A673 (cell line): ENCODE results near the gene FAM72D.
"Not testable (repeated sequence)": the region's sequence is repeated elsewhere in the genome, so short reads cannot be mapped to it uniquely, and the experiment has no call there.

ENCODE experiments used
- CTCF ChIP-seq: fragments of 300-800, 200-600 bp; sonication (generic); conservative IDR thresholded peaks from 2 replicates; pipeline ENCODE4 v1.5.1; 2017; ENCODE audit warnings: low read depth, mild to moderate bottlenecking, antibody characterized with exemption, low read length, moderate library complexity, mixed read lengths
- EZH2 ChIP-seq: fragments of 200-600 bp; sonication (generic); IDR thresholded peaks from 2 replicates; pipeline ENCODE4 v1.6.1; 2017; ENCODE audit warnings: borderline replicate concordance, low read depth, mild to moderate bottlenecking, mixed read lengths, antibody characterized with exemption, low read length; ENCODE audit not compliant: poor library complexity, severe bottlenecking

- not testable (repeated sequence) for TF ChIP-seq CTCF, EZH2
Measured at GRCh38 chr1:145111674-145112073, 15.9 kb downstream of the FAM72D start.
